Endothelial cell of umbilical vein (primary cell): ENCODE results near the gene SORCS3.

ENCODE experiments used
- POLR2A ChIP-seq: IDR thresholded peaks from 2 replicates; pipeline ENCODE4 v1.6.1; 2012; ENCODE audit warnings: low read depth, mild to moderate bottlenecking, control low read depth, low read length
- POLR2AphosphoS5 ChIP-seq: IDR thresholded peaks from 2 replicates; pipeline ENCODE4 v1.6.1; 2012; ENCODE audit warnings: low read depth, mild to moderate bottlenecking, control low read depth, low read length, moderate library complexity; ENCODE audit not compliant: insufficient read depth

- TF ChIP-seq POLR2A = no peak
- no peak for TF ChIP-seq POLR2AphosphoS5
Observed at GRCh38 chr10:104895541-104895940, 254.5 kb downstream of the SORCS3 start.
